ENCODE measurements around the gene UBAC2. TPM values are rescaled to one million over a fixed set of nuclear protein-coding genes. Genes with fewer than 3 reads are reported as not detected.

The UBAC2 gene
- 100 to 1,000 TPM; 107 to 132 (median 115) TPM for polyA plus RNA-seq (ENCODE audit: low read depth in 6 of 6)

- Mint-ChIP-seq H3K36me3 (peaks cover 5 to 6% of the 10 kb centered on the region in 2 donors), H3K27me3 (no peaks in the 10 kb centered on the region), H3K4me1 (peaks cover 44 to 67% (median 57%) of the 10 kb centered on the region in 3 donors), H3K4me3 (peak within 1 kb of the TSS; percentile 89 to 98 (median 93)), H3K27ac (peak within 1 kb of the TSS; percentile 91 to 98 (median 96)), H3K9me3 (no peaks in the 10 kb centered on the region)
- DNase-seq (peak; percentile 98), ATAC-seq (ENCODE audit: low read depth in 2 of 2) (peak; percentile 74)
Measured at GRCh38 chr13:99200432-99201167, at the start of gene UBAC2. TSS of gene UBAC2 (plus strand) at chr13:99200854. CDS start at chr13:99200909, 55 bp downstream.

DNA sequence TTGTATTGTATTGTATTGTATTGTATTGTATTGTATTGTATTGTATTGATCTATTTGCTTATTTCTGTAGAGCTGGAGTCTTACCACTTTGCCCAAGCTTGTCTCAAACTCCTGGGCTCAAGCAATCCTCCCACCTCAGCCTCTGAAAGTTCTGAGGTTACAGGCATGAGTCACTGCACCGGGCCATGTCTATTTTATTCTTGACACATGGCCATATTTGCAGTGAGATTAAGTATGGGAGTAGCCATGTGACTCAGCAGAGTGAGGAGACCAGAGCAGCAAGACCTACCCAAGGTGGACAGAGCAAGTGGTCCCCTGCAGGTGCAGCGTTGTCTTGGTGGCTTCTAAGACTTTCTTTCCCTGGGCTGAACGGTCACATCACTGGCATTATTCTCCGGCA, 49.1 kb upstream of the UBAC2 start:
- H3K27me3 Mint-ChIP-seq, result peaks cover 14 to 30% (median 23%) of the 10 kb centered on the region in 3 donors
- DNase-seq, result no peak
- peaks cover 0 to 3% (median 0%) of the 10 kb centered on the region in 7 donors for H3K9me3 Mint-ChIP-seq
- ATAC-seq (ENCODE audit: low read depth in 2 of 2), result no peak
- H3K4me1 Mint-ChIP-seq, result no peaks in the 10 kb centered on the region
- H3K36me3 Mint-ChIP-seq, result peaks cover 0 to 6% of the 10 kb centered on the region in 2 donors
- H3K27ac Mint-ChIP-seq, result no peak overlapping the region
- no peak overlapping the region for H3K4me3 Mint-ChIP-seq

- Mint-ChIP-seq H3K4me1 (no peaks in the 10 kb centered on the region), H3K9me3 (peaks cover 0 to 3% (median 0%) of the 10 kb centered on the region in 7 donors), H3K27me3 (peaks cover 9 to 23% (median 22%) of the 10 kb centered on the region in 3 donors), H3K36me3 (no peaks in the 10 kb centered on the region), H3K4me3 (no peak overlapping the region), H3K27ac (peak overlapping the region in 1 of 6 donors; percentile 12)
- no peak for DNase-seq
- no peak for ATAC-seq (ENCODE audit: low read depth in 2 of 2)
Measured at GRCh38 chr13:99153219-99153618, 47.4 kb upstream of the UBAC2 start.

- no peak overlapping the region for H3K27ac Mint-ChIP-seq
- ATAC-seq (ENCODE audit: low read depth in 2 of 2) (no peak), DNase-seq (no peak)
- H3K36me3 Mint-ChIP-seq, result peaks cover 0 to 4% of the 10 kb centered on the region in 2 donors
- no peak overlapping the region for H3K4me3 Mint-ChIP-seq
- H3K4me1 Mint-ChIP-seq, result no peaks in the 10 kb centered on the region
- H3K27me3 Mint-ChIP-seq, result peaks cover 17 to 30% (median 28%) of the 10 kb centered on the region in 3 donors
- peaks cover 0 to 3% (median 0%) of the 10 kb centered on the region in 7 donors for H3K9me3 Mint-ChIP-seq
Measured at GRCh38 chr13:99154064-99154463, 46.6 kb upstream of the UBAC2 start.

- DNase-seq (no peak), ATAC-seq (ENCODE audit: low read depth in 2 of 2) (no peak)
- H3K27ac Mint-ChIP-seq, result no peak overlapping the region
- no peak overlapping the region for H3K4me3 Mint-ChIP-seq
- H3K9me3 Mint-ChIP-seq, result peaks cover 0 to 4% (median 0%) of the 10 kb centered on the region in 7 donors
- peaks cover 0 to 4% (median 0%) of the 10 kb centered on the region in 3 donors for H3K4me1 Mint-ChIP-seq
- peaks cover 26 to 33% (median 29%) of the 10 kb centered on the region in 3 donors for H3K27me3 Mint-ChIP-seq
- H3K36me3 Mint-ChIP-seq, result peaks cover 0 to 15% of the 10 kb centered on the region in 2 donors
Measured at GRCh38 chr13:99155821-99156220, 44.8 kb upstream of the UBAC2 start.

DNA sequence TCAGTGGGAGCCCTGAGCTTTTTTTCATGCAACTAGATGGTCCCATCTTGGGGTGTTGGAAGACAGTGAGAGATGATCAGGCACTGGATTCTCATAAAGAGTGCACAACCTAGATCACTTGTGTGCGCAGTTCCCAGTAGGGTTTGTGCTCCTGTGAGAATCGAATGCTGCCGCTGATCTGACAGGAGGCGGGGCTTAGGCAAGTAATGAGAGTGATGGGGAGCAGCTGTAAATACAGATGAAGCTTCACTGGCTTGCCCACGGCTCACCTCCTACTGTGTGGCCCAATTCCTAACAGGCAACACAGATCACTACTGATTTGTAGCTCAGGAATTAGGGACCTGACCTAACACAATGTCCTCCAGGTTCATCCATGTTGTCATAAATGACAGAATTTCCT, 43.6 kb upstream of the UBAC2 start:
- peaks cover 30 to 38% (median 34%) of the 10 kb centered on the region in 3 donors for H3K27me3 Mint-ChIP-seq
- ATAC-seq (ENCODE audit: low read depth in 2 of 2) (no peak), DNase-seq (no peak)
- peaks cover 0 to 15% of the 10 kb centered on the region in 2 donors for H3K36me3 Mint-ChIP-seq
- peaks cover 0 to 4% (median 0%) of the 10 kb centered on the region in 3 donors for H3K4me1 Mint-ChIP-seq
- H3K27ac Mint-ChIP-seq, result no peak overlapping the region
- peaks cover 0 to 6% (median 0%) of the 10 kb centered on the region in 7 donors for H3K9me3 Mint-ChIP-seq
- H3K4me3 Mint-ChIP-seq, result no peak overlapping the region

GRCh38 chr13:99158846-99159245, 41.8 kb upstream of the UBAC2 start:
- no peak for ATAC-seq (ENCODE audit: low read depth in 2 of 2)
- peaks cover 0 to 6% (median 0%) of the 10 kb centered on the region in 7 donors for H3K9me3 Mint-ChIP-seq
- peaks cover 29 to 34% (median 32%) of the 10 kb centered on the region in 3 donors for H3K27me3 Mint-ChIP-seq
- no peak for DNase-seq
- no peak overlapping the region for H3K4me3 Mint-ChIP-seq
- H3K4me1 Mint-ChIP-seq, result peaks cover 0 to 4% (median 0%) of the 10 kb centered on the region in 3 donors
- H3K36me3 Mint-ChIP-seq, result peaks cover 0 to 15% of the 10 kb centered on the region in 2 donors
- no peak overlapping the region for H3K27ac Mint-ChIP-seq

GRCh38 chr13:99159331-99160061, 41.2 kb upstream of the UBAC2 start:
- H3K36me3 Mint-ChIP-seq, result peaks cover 0 to 15% of the 10 kb centered on the region in 2 donors
- no peak for ATAC-seq (ENCODE audit: low read depth in 2 of 2)
- H3K27me3 Mint-ChIP-seq, result peaks cover 25 to 34% (median 32%) of the 10 kb centered on the region in 3 donors
- no peak overlapping the region for H3K27ac Mint-ChIP-seq
- H3K4me3 Mint-ChIP-seq, result no peak overlapping the region
- H3K9me3 Mint-ChIP-seq, result peaks cover 0 to 6% (median 0%) of the 10 kb centered on the region in 7 donors
- peaks cover 0 to 4% (median 0%) of the 10 kb centered on the region in 3 donors for H3K4me1 Mint-ChIP-seq
- DNase-seq, result no peak

GRCh38 chr13:99160415-99160814, 40.2 kb upstream of the UBAC2 start:
- peak overlapping the region in 1 of 6 donors; percentile 26 for H3K27ac Mint-ChIP-seq
- no peak overlapping the region for H3K4me3 Mint-ChIP-seq

GRCh38 chr13:99161512-99161911, 39.1 kb upstream of the UBAC2 start:
- Mint-ChIP-seq H3K4me1 (peaks cover 0 to 8% (median 7%) of the 10 kb centered on the region in 3 donors), H3K27me3 (peaks cover 25 to 34% (median 32%) of the 10 kb centered on the region in 3 donors), H3K4me3 (no peak overlapping the region), H3K36me3 (peaks cover 0 to 15% of the 10 kb centered on the region in 2 donors), H3K27ac (no peak overlapping the region), H3K9me3 (peaks cover 0 to 6% (median 0%) of the 10 kb centered on the region in 7 donors)
- ATAC-seq (ENCODE audit: low read depth in 2 of 2), result no peak
- no peak for DNase-seq

More at GRCh38 chr13:99160415-99160814, 40.2 kb upstream of the UBAC2 start:
- peaks cover 0 to 15% of the 10 kb centered on the region in 2 donors for H3K36me3 Mint-ChIP-seq
- no peak for ATAC-seq (ENCODE audit: low read depth in 2 of 2)
- peaks cover 25 to 34% (median 32%) of the 10 kb centered on the region in 3 donors for H3K27me3 Mint-ChIP-seq
- DNase-seq, result no peak
- peaks cover 0 to 4% (median 0%) of the 10 kb centered on the region in 3 donors for H3K4me1 Mint-ChIP-seq
- H3K9me3 Mint-ChIP-seq, result peaks cover 0 to 6% (median 0%) of the 10 kb centered on the region in 7 donors

GRCh38 chr13:99162567-99163361, 37.9 kb upstream of the UBAC2 start:
- Mint-ChIP-seq H3K36me3 (peaks cover 0 to 15% of the 10 kb centered on the region in 2 donors), H3K9me3 (peaks cover 0 to 7% (median under 1%) of the 10 kb centered on the region in 7 donors), H3K27ac (no peak overlapping the region), H3K4me1 (peaks cover 0 to 8% (median 7%) of the 10 kb centered on the region in 3 donors), H3K27me3 (peaks cover 24 to 34% (median 32%) of the 10 kb centered on the region in 3 donors), H3K4me3 (no peak overlapping the region)
- ATAC-seq (ENCODE audit: low read depth in 2 of 2), result no peak
- no peak for DNase-seq

DNA sequence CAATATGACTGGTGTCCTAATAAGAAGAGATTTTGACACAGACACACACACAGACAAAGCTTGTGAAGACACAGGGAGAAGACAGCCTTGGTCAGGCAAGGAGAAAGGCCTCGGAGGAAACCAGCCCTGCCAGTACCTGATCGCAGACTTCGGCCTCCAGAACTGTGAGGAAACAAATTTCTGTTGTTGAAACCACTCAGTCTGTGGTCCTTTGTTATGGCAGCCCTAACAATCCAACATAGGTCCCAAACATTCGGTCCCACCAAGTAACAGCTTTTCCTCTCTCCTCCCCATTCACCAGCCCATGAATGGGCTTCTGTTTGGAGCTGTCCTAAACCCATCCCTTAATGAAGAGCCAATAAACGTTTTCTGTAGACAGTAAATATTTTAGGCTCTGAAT, 36.4 kb upstream of the UBAC2 start:
- no peak for ATAC-seq (ENCODE audit: low read depth in 2 of 2)

More for the DNA sequence above, 36.4 kb upstream of the UBAC2 start:
- no peak for DNase-seq
- peaks cover 13 to 22% (median 21%) of the 10 kb centered on the region in 3 donors for H3K27me3 Mint-ChIP-seq
- H3K4me3 Mint-ChIP-seq, result no peak overlapping the region
- peaks cover 0 to 8% (median 1%) of the 10 kb centered on the region in 7 donors for H3K9me3 Mint-ChIP-seq
- H3K4me1 Mint-ChIP-seq, result peaks cover 0 to 8% (median 7%) of the 10 kb centered on the region in 3 donors
- peaks cover 0 to 10% of the 10 kb centered on the region in 2 donors for H3K36me3 Mint-ChIP-seq
- H3K27ac Mint-ChIP-seq, result no peak overlapping the region

Measured in naive B cell (primary cell).